B cell (primary cell): ENCODE data around the gene TSPAN14. TPM values are rescaled to one million over a fixed set of nuclear protein-coding genes. Genes with fewer than 3 reads are reported as not detected.
A peak's percentile ranks its signal among the peaks of the same experiment; 100 is the strongest.

Source experiments
- ATAC-seq: fragments of 200-7000 bp; cut with Tn5 transposase; one replicate; pipeline ENCODE4 v1.10.0; 2021; ENCODE audit warnings: low read depth, mild to moderate bottlenecking, moderate number of reproducible peaks, moderate library complexity
- CTCF ChIA-PET: fragments of 350-600 bp; sonication (Branson Sonifier 250); formaldehyde crosslinking; loops from one replicate; lab custom pipeline; 2021; ENCODE audit warnings: antibody characterized with exemption, inconsistent platforms; lab: Charles Lee
- POLR2A ChIA-PET: fragments of 350-600 bp; sonication (Branson Sonifier 250); formaldehyde crosslinking; loops from one replicate; lab custom pipeline; 2021; ENCODE audit warnings: antibody characterized with exemption; lab: Charles Lee
- DNase-seq: peaks from one replicate; pipeline ENCODE4 v3.0.0; 2013
- H2AFZ ChIP-seq: 2 replicates; pipeline ENCODE4 v1.6.1; 2012; ENCODE audit warnings: mild to moderate bottlenecking, low read depth, low read length; ENCODE audit not compliant: insufficient read depth, poor library complexity, severe bottlenecking
- H3K27ac ChIP-seq, 2 donors: 1 replicate in 1 of 2; 2 replicates in 1 of 2; pipeline ENCODE4 v1.5.1; 2012 to 2013; ENCODE audit warnings: low read length in 2 of 2, mild to moderate bottlenecking in 2 of 2, moderate library complexity in 1 of 2
- H3K27me3 ChIP-seq, 4 experiments: fragments of 200-600 bp in 1 of 4; sonication (generic) in 1 of 4; replicated peaks in 1 of 4; 1 replicate in 2 of 4; 2 replicates in 2 of 4; pipeline versions ENCODE4 v1.6.1 to v1.7.0; 2013 to 2016; ENCODE audit warnings: low read length in 3 of 4, mild to moderate bottlenecking in 2 of 4, mixed read lengths in 1 of 4, moderate library complexity in 1 of 4; ENCODE audit not compliant: insufficient read depth in 4 of 4, control insufficient read depth in 3 of 4; ENCODE audit errors: control extremely low read depth in 1 of 4
- H3K36me3 ChIP-seq, 2 experiments: replicated peaks in 1 of 2; 1 replicate in 1 of 2; 2 replicates in 1 of 2; pipeline versions ENCODE4 v1.6.1 to v1.7.1; 2013; ENCODE audit warnings: low read length in 1 of 2; ENCODE audit not compliant: insufficient read depth in 2 of 2, control insufficient read depth in 1 of 2; ENCODE audit errors: control extremely low read depth in 1 of 2, extremely low read depth in 1 of 2
- H3K4me1 ChIP-seq, 2 donors: fragments of 200-600 bp in 1 of 2; sonication (generic) in 1 of 2; 1 replicate in 1 of 2; 2 replicates in 1 of 2; pipeline versions ENCODE4 v1.5.1 to v1.6.1; 2013 to 2017; ENCODE audit warnings: low read length in 2 of 2; ENCODE audit not compliant: control insufficient read depth in 2 of 2, insufficient read depth in 2 of 2
- H3K4me2 ChIP-seq: replicated peaks from 2 replicates; pipeline ENCODE3; 2012; ENCODE audit warnings: mild to moderate bottlenecking, low read depth, low read length; ENCODE audit not compliant: poor library complexity, severe bottlenecking
- H3K4me3 ChIP-seq, 5 experiments: fragments of 200-600 bp in 1 of 5; sonication (generic) in 1 of 5; 1 replicate in 3 of 5; 2 replicates in 2 of 5; pipeline versions ENCODE4 v1.5.1 to v1.7.0; 2011 to 2016; ENCODE audit warnings: low read length in 4 of 5, mild to moderate bottlenecking in 4 of 5, low read depth in 2 of 5, control low read depth in 1 of 5, moderate library complexity in 1 of 5; ENCODE audit not compliant: insufficient read depth in 1 of 5; ENCODE audit errors: control extremely low read depth in 1 of 5, extremely low read depth in 1 of 5
- H3K79me2 ChIP-seq: fragments of 200-600 bp; sonication (generic); one replicate; pipeline ENCODE4 v1.6.0; 2016; ENCODE audit warnings: low read length; ENCODE audit not compliant: control insufficient read depth, insufficient read depth
- H3K9ac ChIP-seq: fragments of 200-600 bp; sonication (generic); 2 replicates; pipeline ENCODE4 v1.6.1; 2017; ENCODE audit warnings: mild to moderate bottlenecking, low read length, moderate library complexity
- H3K9me3 ChIP-seq, 3 donors: one replicate each; pipeline versions ENCODE4 v1.6.1 to v1.7.1; 2013; ENCODE audit warnings: low read length in 2 of 3; ENCODE audit not compliant: control insufficient read depth in 2 of 3, insufficient read depth in 1 of 3; ENCODE audit errors: control extremely low read depth in 1 of 3
- H4K20me1 ChIP-seq: 2 replicates; pipeline ENCODE4 v1.6.0; 2012; ENCODE audit warnings: mild to moderate bottlenecking, low read length; ENCODE audit not compliant: insufficient read depth, control insufficient read depth, poor library complexity, severe bottlenecking
- H3K27ac Mint-ChIP-seq: one replicate; pipeline ENCODE4 v1.8.0; 2021; ENCODE audit warnings: mixed read lengths
- H3K27me3 Mint-ChIP-seq: one replicate; pipeline ENCODE4 v1.8.0; 2021; ENCODE audit warnings: mixed read lengths
- H3K4me1 Mint-ChIP-seq: one replicate; pipeline ENCODE4 v1.8.0; 2021; ENCODE audit warnings: mixed read lengths
- H3K4me3 Mint-ChIP-seq: one replicate; pipeline ENCODE4 v1.8.0; 2021; ENCODE audit warnings: mixed read lengths
- H3K9me3 Mint-ChIP-seq: one replicate; pipeline ENCODE4 v1.8.0; 2022; ENCODE audit warnings: mixed read lengths; ENCODE audit not compliant: insufficient read depth
- EZH2 ChIP-seq: IDR thresholded peaks from 2 replicates; pipeline ENCODE4 v1.6.1; 2012; ENCODE audit warnings: borderline replicate concordance, low read depth, mild to moderate bottlenecking, moderate library complexity, low read length; ENCODE audit not compliant: insufficient read depth, poor library complexity, severe bottlenecking
- WGBS: methylation state at CpG from one replicate; pipeline ENCODE4 v1.1.5; 2013; ENCODE audit warnings: missing lambda C conversion rate; ENCODE audit not compliant: insufficient coverage; 5-methylcytosine and 5-hydroxymethylcytosine counted together
- intact Hi-C: fragments of 100-400 bp; cut with micrococcal nuclease; formaldehyde crosslinking; loops from one replicate; pipeline ENCODE4 v1.10.0; 2022
- polyA plus RNA-seq: library from polyadenylated mRNA; depleted of rRNA; stranded (reverse); fragments of >200 nt; gene quantifications from 2 replicates; pipeline ENCODE4 v1.2.3, GENCODE V29; 2012
- total RNA-seq, 2 donors: library from RNA; stranded (reverse); fragments of 120-200 nt in 1 of 2; gene quantifications; 1 replicate in 1 of 2; 2 replicates in 1 of 2; pipeline versions ENCODE4 v1.2.3 to v1.2.4, GENCODE V29; 2013 to 2022
- TF ChIP-seq, protein P1 (sequence below): fragments of 200-600 bp; IDR thresholded peaks from one replicate; pipeline ENCODE4 v1.8.0; 2022; ENCODE audit warnings: antibody characterized with exemption, mild to moderate bottlenecking

The TSPAN14 gene
- total and polyA plus RNA-seq, 2 donors (not counting 1 experiment from before 2014, with no cell fraction given), result 27.8 to 55.3 TPM

DNA sequence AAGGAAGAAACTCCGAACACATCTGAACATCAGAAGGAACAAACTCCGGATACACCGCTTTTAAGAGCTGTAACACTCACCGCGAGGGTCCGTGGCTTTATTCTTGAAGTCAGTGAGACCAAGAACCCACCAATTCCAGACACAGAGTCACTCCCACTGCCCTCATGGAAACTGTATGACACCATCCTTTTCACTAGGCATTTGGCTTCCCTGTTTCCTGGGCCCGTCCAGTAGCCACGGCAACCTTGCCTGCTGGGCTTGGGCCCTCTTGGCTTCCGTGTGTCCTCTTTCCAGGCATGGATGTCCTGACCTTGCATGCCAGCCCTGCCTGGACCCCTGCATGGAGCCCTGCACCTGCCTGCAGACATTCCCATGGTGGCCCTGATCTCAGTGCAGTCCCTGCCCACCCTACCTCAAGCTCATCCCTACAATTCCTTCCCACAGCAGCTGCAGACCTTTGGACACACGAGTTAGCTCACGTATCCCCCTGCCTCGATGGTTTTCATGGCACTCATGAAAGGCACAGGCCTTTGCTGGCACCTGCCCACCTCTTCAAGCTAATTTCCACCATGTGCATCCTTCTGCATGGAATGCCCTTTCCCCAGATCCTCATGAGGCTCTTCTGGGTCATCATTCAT, 90.3 kb downstream of the TSPAN14 start:
- ATAC-seq (no peak), DNase-seq (no peak)
- no peak overlapping the region for H3K4me3 Mint-ChIP-seq
- Histone ChIP-seq H3K79me2 (no peaks in the 10 kb centered on the region), H3K9ac (no peak overlapping the region), H3K4me1 (peaks cover 28 to 29% of the 10 kb centered on the region in 2 donors), H3K4me2 (no peak overlapping the region), H3K9me3 (no peaks in the 10 kb centered on the region), H3K27me3 (peaks cover 0 to 5% (median 0%) of the 10 kb centered on the region in 4 experiments), H3K4me3 (no peak overlapping the region), H2AFZ (no peak overlapping the region), H4K20me1 (no peaks in the 10 kb centered on the region), H3K27ac (no peak overlapping the region), H3K36me3 (no peaks in the 10 kb centered on the region)
- H3K27ac Mint-ChIP-seq, result peak overlapping the region; percentile 60
- ChIA-PET CTCF (interaction anchor here (1.4 kb wide), 1 partner anchor 120 kb away, joined by 3 read pairs; no protein-coding TSS in a partner anchor), POLR2A (no interaction called here)
- intact Hi-C loops, result no loop called here
- no peaks in the 10 kb centered on the region for H3K9me3 Mint-ChIP-seq
- peaks cover 36% of the 10 kb centered on the region for H3K4me1 Mint-ChIP-seq
- no peak for TF ChIP-seq EZH2
- TF ChIP-seq, protein P1, sequence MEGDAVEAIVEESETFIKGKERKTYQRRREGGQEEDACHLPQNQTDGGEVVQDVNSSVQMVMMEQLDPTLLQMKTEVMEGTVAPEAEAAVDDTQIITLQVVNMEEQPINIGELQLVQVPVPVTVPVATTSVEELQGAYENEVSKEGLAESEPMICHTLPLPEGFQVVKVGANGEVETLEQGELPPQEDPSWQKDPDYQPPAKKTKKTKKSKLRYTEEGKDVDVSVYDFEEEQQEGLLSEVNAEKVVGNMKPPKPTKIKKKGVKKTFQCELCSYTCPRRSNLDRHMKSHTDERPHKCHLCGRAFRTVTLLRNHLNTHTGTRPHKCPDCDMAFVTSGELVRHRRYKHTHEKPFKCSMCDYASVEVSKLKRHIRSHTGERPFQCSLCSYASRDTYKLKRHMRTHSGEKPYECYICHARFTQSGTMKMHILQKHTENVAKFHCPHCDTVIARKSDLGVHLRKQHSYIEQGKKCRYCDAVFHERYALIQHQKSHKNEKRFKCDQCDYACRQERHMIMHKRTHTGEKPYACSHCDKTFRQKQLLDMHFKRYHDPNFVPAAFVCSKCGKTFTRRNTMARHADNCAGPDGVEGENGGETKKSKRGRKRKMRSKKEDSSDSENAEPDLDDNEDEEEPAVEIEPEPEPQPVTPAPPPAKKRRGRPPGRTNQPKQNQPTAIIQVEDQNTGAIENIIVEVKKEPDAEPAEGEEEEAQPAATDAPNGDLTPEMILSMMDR, result no peak
- no peaks in the 10 kb centered on the region for H3K27me3 Mint-ChIP-seq
- 72% methylated on average over 12 of the region's 12 CpGs for WGBS

DNA sequence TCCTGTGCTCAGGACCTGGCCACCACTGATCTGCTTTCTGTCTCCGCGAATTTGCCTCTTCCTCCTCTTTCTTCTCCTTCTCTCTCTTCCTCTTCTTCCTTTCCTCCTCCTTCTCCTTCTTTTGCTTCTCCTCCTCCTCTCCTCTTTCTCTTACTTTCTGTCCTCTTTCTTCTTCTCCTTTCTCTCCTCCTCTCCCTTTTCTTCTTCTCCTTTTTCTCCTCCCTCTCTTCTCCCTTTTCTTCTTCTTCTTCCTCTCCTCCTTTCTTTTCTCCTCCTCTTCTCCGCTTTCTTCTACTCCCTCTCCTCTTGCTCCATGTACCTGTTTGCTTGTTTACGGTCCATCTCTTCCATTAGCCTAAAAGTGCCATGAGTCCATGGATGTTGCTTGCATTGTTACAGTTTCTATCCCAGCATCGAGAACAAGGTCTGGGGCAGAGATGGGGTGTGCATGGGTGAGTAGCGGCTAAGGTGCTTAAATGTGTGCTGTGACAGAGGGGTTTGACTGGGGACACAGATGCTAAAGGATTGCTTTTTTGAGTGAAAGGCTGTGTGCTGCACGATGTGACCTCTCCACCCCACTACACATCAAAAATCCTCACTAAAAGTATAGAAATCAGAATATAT, 91.3 kb downstream of the TSPAN14 start:
- no peak overlapping the region for H3K4me2 ChIP-seq
- DNase-seq (no peak), ATAC-seq (no peak)
- no peak overlapping the region for H3K4me3 ChIP-seq
- no peaks in the 10 kb centered on the region for H3K9me3 ChIP-seq
- Mint-ChIP-seq H3K4me3 (no peak overlapping the region), H3K27me3 (no peaks in the 10 kb centered on the region), H3K27ac (no peak overlapping the region), H3K4me1 (peaks cover 26% of the 10 kb centered on the region), H3K9me3 (no peaks in the 10 kb centered on the region)
- ChIA-PET CTCF (interaction anchor here (1.4 kb wide), 1 partner anchor 119 kb away, joined by 3 read pairs; no protein-coding TSS in a partner anchor), POLR2A (no interaction called here)
- no peak overlapping the region for H2AFZ ChIP-seq
- peaks cover 19% of the 10 kb centered on the region in 2 donors for H3K4me1 ChIP-seq
- no peaks in the 10 kb centered on the region for H3K79me2 ChIP-seq
- 96% methylated on average over 5 of the region's 7 CpGs for WGBS
- H3K27ac ChIP-seq, result no peak overlapping the region
- H3K27me3 ChIP-seq, result peaks cover 0 to 7% (median 0%) of the 10 kb centered on the region in 4 experiments
- no peak overlapping the region for H3K9ac ChIP-seq
- H4K20me1 ChIP-seq, result no peaks in the 10 kb centered on the region
- TF ChIP-seq, protein P1, result no peak
- TF ChIP-seq EZH2, result no peak
- H3K36me3 ChIP-seq, result no peaks in the 10 kb centered on the region
- intact Hi-C loops, result no loop called here
